ENCODE results near the gene NLRC5.

NLRC5 gene

DNA sequence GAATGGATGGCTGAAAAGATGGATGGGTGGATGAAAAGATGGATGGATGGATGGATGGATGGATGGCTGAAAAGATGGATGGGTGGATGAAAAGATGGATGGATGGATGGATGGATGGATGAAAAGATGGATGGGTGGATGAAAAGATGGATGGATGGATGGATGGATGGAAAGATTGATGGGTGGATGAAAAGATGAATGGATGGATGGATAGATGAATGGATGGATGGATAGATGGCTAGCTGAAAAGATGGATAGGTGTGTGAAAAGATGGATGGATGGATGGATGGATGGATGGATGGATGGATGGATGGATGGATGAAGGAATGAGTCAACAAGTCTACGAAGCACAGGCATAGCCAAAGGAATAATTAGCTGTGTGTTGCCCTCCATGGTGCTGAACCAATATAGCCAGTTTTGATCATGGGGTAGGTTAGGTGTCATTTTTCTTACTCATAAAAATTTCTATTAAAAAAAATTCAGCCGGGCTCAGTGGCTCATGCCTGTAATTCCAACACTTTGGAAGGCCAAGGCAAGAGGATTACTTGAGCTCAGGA lies 41.1 kb downstream of the NLRC5 start:
- TF ChIP-seq, protein P1, sequence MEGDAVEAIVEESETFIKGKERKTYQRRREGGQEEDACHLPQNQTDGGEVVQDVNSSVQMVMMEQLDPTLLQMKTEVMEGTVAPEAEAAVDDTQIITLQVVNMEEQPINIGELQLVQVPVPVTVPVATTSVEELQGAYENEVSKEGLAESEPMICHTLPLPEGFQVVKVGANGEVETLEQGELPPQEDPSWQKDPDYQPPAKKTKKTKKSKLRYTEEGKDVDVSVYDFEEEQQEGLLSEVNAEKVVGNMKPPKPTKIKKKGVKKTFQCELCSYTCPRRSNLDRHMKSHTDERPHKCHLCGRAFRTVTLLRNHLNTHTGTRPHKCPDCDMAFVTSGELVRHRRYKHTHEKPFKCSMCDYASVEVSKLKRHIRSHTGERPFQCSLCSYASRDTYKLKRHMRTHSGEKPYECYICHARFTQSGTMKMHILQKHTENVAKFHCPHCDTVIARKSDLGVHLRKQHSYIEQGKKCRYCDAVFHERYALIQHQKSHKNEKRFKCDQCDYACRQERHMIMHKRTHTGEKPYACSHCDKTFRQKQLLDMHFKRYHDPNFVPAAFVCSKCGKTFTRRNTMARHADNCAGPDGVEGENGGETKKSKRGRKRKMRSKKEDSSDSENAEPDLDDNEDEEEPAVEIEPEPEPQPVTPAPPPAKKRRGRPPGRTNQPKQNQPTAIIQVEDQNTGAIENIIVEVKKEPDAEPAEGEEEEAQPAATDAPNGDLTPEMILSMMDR (conservative IDR thresholded peaks at IDR 0.05), result no peak

DNA sequence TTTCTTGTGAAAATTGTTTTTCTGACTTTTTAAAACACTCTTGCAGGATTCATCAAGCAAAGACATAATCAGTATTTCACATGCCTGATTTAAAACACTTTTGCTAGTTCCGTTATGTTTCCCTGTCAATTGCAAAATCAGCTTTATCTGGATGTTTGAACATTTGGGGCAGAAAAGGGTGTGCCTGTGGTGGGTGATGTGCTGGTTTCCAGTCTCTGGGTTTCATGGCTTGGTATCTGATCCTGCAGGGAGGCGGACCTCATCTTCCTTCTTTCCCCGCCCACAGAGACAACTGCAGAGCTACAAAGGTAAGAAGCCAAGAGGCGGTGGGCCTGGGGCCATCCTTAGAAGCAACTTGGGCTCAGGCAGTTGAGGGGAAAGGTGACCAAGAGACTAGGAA lies 41.8 kb downstream of the NLRC5 start:
- TF ChIP-seq, protein P1 (conservative IDR thresholded peaks at IDR 0.05), result no peak
- no peak overlapping the region for H3K27ac ChIP-seq

More for the DNA sequence above, 41.1 kb downstream of the NLRC5 start:
- H3K27ac ChIP-seq, result no peak overlapping the region

DNA sequence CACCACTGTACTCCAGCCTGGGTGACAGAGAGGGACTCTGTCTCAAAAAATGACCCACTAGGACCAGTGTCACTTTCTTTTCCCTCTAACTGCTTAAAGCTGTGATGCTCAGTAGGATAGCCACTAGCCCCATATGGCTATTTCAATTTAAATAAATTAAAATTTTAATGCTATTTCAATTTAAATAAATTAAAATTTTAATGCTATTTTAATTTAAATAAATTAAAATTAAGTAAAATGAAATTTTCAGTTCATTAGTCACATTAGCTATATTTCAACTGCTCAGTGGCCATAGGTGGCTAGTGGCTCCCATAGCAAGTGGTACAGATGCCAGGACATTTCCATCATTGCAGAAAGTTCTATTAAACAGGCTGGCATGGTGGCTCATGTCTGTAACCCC lies 43.0 kb downstream of the NLRC5 start:
- H3K27ac ChIP-seq, result no peak overlapping the region
- TF ChIP-seq, protein P1 (conservative IDR thresholded peaks at IDR 0.05), result no peak

DNA sequence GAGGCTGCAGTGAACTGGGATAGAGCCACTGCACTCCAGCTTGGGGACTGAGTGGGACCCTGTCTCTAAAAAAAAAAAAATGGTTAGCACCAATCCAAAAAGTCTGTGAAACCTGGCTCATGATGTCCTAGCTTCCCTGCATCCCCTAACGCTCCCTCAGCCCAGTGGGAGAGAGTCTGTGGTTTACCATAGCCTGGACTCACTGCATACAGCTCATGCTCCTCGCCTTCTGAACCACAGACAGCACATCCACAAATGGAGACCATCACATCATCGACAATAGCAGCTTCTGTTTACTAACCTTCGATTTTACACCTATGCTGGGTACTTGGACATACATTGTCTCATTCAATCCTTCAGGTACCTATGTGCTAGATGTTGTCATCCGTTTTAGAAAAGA lies 43.6 kb downstream of the NLRC5 start:
- TF ChIP-seq, protein P1 (conservative IDR thresholded peaks at IDR 0.05), result no peak
- H3K27ac ChIP-seq, result no peak overlapping the region

DNA sequence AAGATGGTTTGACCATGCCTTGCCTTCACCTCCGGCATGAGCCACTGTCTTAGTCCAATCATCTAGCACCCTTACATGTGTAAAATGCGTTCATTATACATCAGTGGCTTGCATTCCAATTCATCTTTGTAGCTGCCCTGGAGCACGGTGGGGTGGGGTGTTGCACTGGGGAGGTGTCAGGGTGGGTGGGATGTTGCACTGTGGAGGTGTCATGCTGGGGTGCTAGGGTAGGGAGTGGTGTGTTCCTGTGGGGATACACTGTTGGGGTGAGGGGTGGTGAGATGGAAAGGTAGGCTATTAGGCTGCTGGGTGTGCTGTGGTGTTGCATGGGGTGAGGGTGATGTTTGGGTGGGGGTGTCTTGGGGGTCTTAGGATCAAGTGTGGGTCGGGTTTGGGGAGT lies 47.0 kb downstream of the NLRC5 start:
- TF ChIP-seq, protein P1 (conservative IDR thresholded peaks at IDR 0.05), result no peak
- H3K27ac ChIP-seq, result no peak overlapping the region

DNA sequence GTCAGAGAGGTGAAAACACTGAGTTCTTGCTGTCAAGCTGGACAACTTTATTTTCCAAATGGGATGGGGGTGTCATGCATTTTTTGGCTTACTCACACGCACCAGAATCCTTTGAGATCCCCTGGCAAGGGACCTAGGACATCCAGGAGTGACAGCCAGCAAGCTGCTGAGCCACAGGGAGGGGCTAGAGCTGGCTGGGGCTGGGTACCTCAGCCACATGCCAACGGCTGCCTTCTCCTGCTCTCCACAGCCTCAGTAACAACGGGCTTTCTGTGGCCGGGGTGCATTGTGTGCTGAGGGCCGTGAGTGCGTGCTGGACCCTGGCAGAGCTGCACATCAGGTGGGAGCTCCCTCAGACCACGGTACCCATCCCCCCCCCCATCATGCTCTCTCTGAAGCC lies 47.6 kb downstream of the NLRC5 start:
- TF ChIP-seq, protein P1 (conservative IDR thresholded peaks at IDR 0.05), result no peak
- H3K27ac ChIP-seq, result no peak overlapping the region

DNA sequence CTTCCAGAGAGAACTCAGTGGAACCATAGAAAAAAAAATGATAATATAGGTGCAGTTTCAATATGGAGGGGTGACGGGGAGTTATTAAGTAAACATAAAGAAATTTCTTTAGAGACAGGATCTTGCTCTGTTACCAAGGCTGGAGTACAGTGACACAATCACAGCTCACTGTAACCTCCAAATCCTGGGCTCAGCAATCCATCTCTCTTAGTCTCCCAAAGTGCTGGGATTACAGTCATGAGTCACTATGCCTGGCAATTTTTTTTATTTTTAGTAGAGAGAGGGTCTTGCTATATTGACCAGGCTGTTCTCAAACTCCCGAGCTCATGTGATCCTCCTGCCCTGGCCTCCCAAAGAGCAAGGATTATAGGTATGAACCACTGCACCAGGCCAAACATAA lies 48.8 kb downstream of the NLRC5 start:
- no peak overlapping the region for H3K27ac ChIP-seq
- TF ChIP-seq, protein P1 (conservative IDR thresholded peaks at IDR 0.05), result no peak
